GM18858 (cell line): ENCODE data around the gene MIEF2.
"Not testable (repeated sequence)": the region's sequence is repeated elsewhere in the genome, so short reads cannot be mapped to it uniquely, and the experiment has no call there.

ENCODE experiments used
- ATAC-seq: cut with Tn5 transposase; IDR thresholded peaks from one replicate; pipeline ENCODE4 v1.9.1; 2021; ENCODE audit not compliant: unreplicated experiment

MIEF2 gene

GRCh38 chr17:18285296-18285695 is 24.8 kb downstream of the MIEF2 start:
- ATAC-seq, result no peak

GRCh38 chr17:18291718-18292540 is 31.5 kb downstream of the MIEF2 start:
- ATAC-seq, result no peak

- not testable (repeated sequence) for ATAC-seq
These were observed 37.6 kb downstream of the MIEF2 start for GRCh38 chr17:18298061-18298460.

GRCh38 chr17:18300725-18301480 is 40.4 kb downstream of the MIEF2 start:
- ATAC-seq, result no peak

DNA sequence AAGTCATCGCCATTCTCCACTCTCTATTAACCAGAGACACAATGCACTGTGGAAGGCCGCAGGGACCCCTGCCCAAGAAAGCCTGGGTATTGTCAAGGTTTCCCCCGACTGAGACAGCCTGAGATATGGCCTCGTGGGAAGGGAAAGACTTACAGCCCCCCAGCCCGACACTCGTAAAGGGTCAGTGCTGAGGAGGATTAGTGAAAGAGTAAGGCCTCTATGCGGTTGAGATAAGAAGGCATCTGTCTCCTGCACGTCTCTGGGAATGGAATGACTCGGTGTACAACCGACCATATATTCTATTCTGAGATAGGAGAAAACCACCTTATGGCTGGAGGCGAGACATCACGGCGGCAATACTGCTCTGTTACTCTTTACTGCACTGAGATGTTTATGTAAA is 42.7 kb downstream of the MIEF2 start:
- ATAC-seq, result not testable (repeated sequence)

- ATAC-seq, result no peak
These were observed 48.7 kb downstream of the MIEF2 start for GRCh38 chr17:18309202-18309601.

DNA sequence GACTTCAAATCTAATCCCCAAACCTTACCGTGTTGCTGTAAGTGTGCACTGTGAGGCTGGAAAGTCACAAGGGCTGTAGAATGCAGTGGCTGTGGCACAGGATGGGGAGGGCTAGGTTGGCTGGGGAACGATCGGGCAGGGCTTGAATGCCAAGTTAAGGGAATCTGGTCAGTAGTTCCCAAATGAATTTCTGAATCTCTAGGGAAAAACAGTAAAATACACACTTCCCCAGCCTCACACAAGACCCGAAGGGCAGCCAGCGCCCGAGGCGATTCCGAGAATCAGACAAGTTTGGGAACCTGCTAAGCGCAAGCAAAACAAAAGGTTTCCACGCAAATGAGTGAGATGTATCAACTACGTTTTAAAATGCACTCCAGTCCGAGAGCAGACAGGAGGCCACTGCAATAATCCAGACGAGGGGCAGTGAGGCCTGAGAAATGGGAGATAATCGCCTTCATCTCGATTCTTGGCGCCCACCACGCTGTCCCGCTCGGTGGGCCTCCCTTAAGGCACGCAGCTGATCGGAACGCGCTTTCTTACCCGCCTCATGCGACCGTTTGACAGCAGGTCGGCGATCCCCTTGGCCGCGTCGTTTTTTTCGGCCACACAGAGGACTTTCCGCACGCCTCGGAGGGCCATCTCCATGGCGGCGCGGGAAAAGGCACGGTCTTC is 53.7 kb downstream of the MIEF2 start:
- ATAC-seq, result peak; percentile 13

- ATAC-seq, result peak; percentile 56
These were observed 54.5 kb downstream of the MIEF2 start, which contains the start of the genes SMCR8 and TOP3A for GRCh38 chr17:18314731-18315561. TSS of gene SMCR8 (plus strand) at chr17:18315293. CDS start at chr17:18315790, 497 bp downstream. TSS of gene TOP3A (minus strand) at chr17:18314994. CDS start at chr17:18314778, 216 bp downstream.

DNA sequence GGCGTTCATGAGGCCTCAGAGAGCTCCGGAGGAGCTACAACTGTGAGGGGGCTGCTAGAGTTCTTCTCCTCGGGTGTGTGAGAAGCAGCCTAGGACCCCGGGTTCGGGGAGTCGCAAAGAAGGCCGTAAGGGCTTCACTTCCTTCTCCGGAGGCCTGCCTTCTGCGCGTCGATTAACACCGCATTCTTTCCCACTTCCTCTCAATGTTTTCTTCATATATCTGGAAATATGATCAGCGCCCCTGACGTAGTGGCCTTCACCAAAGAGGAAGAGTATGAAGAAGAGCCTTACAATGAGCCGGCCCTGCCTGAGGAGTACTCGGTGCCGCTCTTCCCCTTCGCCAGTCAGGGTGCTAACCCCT is 55.1 kb downstream of the MIEF2 start:
- ATAC-seq, result no peak

DNA sequence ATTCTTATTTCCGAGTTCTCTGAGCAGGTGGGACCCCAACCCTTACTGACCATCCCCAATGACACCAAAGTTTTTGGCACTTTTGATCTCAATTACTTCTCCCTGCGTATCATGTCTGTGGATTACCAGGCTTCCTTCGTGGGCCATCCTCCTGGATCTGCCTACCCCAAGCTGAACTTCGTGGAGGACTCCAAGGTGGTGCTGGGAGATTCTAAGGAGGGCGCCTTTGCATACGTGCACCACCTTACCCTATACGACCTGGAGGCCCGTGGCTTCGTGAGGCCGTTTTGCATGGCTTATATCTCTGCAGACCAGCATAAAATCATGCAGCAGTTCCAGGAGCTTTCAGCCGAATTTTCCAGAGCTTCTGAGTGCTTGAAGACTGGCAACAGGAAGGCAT is 55.5 kb downstream of the MIEF2 start:
- no peak for ATAC-seq
